Ascending aorta (tissue), 2 donors: ENCODE measurements around the gene MLXIP. TPM values are rescaled to one million over a fixed set of nuclear protein-coding genes. Genes with fewer than 3 reads are reported as not detected.

Experiments used
- DNase-seq, 2 donors: peaks; one replicate each; pipeline ENCODE4 v3.0.0-alpha.2; 2019; ENCODE audit warnings: low spot score in 2 of 2
- H3K27ac ChIP-seq, 2 donors: fragments of 200-600 bp; sonication (generic); one replicate each; pipeline ENCODE4 v1.5.1; 2016 to 2017; ENCODE audit warnings: mild to moderate bottlenecking in 1 of 2
- H3K27me3 ChIP-seq: fragments of 200-600 bp; sonication (generic); one replicate; pipeline ENCODE4 v1.5.1; 2017
- H3K36me3 ChIP-seq, 2 donors: fragments of 200-600 bp; sonication (generic); one replicate each; pipeline ENCODE4 v1.5.1; 2016
- H3K4me1 ChIP-seq, 2 donors: fragments of 200-600 bp; sonication (generic); one replicate each; pipeline ENCODE4 v1.5.1; 2016 to 2017; ENCODE audit warnings: mild to moderate bottlenecking in 1 of 2
- H3K4me3 ChIP-seq, 2 donors: fragments of 200-600 bp; sonication (generic); one replicate each; pipeline ENCODE4 v1.5.1; 2016 to 2017; ENCODE audit warnings: mild to moderate bottlenecking in 1 of 2
- H3K9me3 ChIP-seq, 2 donors: fragments of 200-600 bp; sonication (generic); one replicate each; pipeline ENCODE4 v1.5.1; 2016
- CTCF ChIP-seq, 3 experiments: fragments of 200-600 bp in 2 of 3; fragments of 450-650 bp in 1 of 3; sonication (generic) in 2 of 3; IDR thresholded peaks; one replicate each; pipeline ENCODE4 v1.5.1; 2016 to 2019; ENCODE audit warnings: antibody characterized with exemption in 3 of 3, mild to moderate bottlenecking in 1 of 3, moderate library complexity in 1 of 3
- intact Hi-C: fragments of 100-400 bp; cut with DNase I; formaldehyde crosslinking; loops from one replicate; pipeline ENCODE4 v1.15.1; 2023
- total RNA-seq: library from RNA; depleted of rRNA; stranded (reverse); fragments of >200 nt; gene quantifications from one replicate; pipeline ENCODE4 v1.1.0, GENCODE V29; 2016

MLXIP gene
- total RNA-seq, 1 donor from 2014 or later, result 62.3 TPM

DNA sequence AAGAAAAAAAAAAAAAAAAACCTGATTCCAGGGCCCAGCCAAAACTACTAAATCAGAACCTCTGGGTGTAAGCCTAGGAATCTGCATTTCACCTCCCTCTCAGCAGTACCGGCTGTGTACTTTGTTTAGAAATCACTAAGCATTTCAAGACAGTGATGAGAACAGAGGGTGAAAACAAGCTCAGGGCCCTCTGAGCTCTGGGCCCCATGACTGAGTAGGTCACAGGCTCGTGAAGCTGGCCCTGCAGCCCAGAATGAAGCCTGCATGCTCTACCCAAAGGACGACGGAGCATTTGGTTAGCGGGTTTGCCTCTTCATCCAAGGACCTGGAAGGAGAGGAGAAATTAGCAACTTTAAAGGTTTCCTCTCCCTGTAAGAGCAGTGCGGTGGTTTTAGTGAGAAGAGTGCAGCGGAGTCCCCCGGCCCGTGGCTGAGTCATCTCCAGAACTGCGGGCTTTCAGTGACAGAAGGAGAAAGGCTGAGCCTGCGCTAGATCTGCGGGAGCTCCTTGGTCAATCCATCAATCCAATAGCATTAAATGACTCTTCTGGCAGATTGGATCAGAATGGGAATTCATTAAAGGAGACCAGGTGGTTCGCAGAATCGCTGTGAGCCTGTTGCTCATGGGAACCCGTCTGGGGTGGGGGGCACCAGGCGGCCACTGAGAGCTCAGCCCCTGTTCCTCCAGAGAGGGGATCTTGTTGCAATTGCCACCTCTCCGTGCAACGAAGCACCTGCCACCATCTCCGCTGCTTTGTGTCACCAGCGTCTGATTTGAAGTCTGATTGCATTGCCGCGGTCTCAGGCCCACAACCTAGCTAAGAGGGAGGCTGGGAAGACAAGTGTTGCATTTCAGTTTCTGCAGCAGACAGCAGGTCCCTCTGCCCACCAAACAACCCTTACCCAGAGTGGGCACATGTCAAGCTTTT lies 88.1 kb downstream of the MLXIP start:
- Histone ChIP-seq H3K4me1 (no peaks in the 10 kb centered on the region), H3K9me3 (no peaks in the 10 kb centered on the region), H3K27me3 (no peaks in the 10 kb centered on the region), H3K27ac (no peak overlapping the region), H3K36me3 (no peaks in the 10 kb centered on the region), H3K4me3 (no peak overlapping the region)
- DNase-seq, result no peak
- no peak for TF ChIP-seq CTCF (IDR thresholded peaks at IDR 0.05)
- intact Hi-C loops, result no loop called here

GRCh38 chr12:122167356-122167925 lies 88.9 kb downstream of the MLXIP start:
- Histone ChIP-seq H3K36me3 (no peaks in the 10 kb centered on the region), H3K9me3 (no peaks in the 10 kb centered on the region), H3K4me3 (no peak overlapping the region), H3K27me3 (no peaks in the 10 kb centered on the region), H3K27ac (no peak overlapping the region), H3K4me1 (no peaks in the 10 kb centered on the region)
- DNase-seq, result no peak
- intact Hi-C loops, result no loop called here
- no peak for TF ChIP-seq CTCF (IDR thresholded peaks at IDR 0.05)

GRCh38 chr12:122168492-122168891 lies 89.9 kb downstream of the MLXIP start:
- H3K4me1 ChIP-seq, result no peaks in the 10 kb centered on the region

DNA sequence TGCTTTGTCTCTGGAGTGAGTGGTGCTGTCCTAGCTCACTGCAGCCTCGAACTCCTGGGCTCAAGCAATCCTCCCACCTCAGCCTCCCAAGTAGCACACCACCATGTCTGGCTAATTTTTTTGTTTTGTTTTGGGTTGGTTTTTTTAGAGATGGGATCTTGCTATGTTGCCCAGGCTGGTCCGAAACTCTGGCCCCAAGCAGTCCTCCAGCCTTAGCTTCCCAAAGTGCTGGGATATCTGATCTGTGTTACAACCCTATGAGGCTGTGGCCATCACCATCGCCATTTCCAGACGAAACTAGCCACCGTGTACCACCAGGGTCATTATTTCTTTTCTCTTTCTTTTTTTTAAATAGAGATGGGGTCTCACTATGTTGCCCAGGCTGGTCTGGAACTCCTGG lies 92.8 kb downstream of the MLXIP start:
- no peaks in the 10 kb centered on the region for H3K27me3 ChIP-seq

More at GRCh38 chr12:122168492-122168891, 89.9 kb downstream of the MLXIP start:
- Histone ChIP-seq H3K4me3 (no peak overlapping the region), H3K27ac (no peak overlapping the region), H3K9me3 (no peaks in the 10 kb centered on the region), H3K36me3 (no peaks in the 10 kb centered on the region), H3K27me3 (no peaks in the 10 kb centered on the region)
- no peak for DNase-seq
- TF ChIP-seq CTCF (IDR thresholded peaks at IDR 0.05), result no peak
- intact Hi-C loops, result no loop called here

DNA sequence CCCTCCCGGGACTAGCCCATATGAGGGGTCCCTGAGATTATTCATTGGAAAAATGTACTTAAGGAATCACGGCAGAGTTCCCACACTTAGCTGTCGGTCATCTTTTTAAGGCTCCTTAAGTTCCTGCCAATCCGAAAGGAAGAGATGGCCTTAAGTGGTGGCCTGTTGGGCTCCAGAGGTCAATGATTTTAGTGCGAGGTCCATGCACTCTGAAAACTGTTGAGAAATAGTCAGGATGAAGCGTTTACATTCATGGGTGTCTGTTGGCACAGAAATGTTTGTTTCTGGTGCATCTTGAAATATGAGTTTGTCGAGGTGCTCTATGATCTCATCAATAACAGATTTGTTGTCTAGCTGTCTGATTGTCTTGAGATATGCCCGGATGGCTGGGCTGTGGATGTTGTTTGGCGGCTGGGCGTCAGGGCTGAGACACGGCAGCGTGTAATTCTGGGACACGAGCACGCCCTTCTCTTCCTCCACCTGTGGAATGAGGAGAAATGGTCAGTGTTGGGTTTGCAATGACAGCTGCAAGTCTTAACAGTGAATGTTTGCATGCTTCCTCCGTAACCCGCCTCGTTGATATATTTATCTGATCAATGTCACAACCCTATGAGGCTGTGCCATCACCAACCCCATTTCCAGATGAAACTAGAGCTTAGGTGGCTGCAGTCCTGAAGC lies 93.8 kb downstream of the MLXIP start:
- H3K27ac ChIP-seq, result no peak overlapping the region
- H3K9me3 ChIP-seq, result no peaks in the 10 kb centered on the region
- no peaks in the 10 kb centered on the region for H3K4me1 ChIP-seq
- H3K4me3 ChIP-seq, result no peak overlapping the region
- DNase-seq, result no peak
- TF ChIP-seq CTCF (IDR thresholded peaks at IDR 0.05), result no peak
- no peaks in the 10 kb centered on the region for H3K36me3 ChIP-seq
- H3K27me3 ChIP-seq, result no peaks in the 10 kb centered on the region
- intact Hi-C loops, result no loop called here

More for the DNA sequence above, 92.8 kb downstream of the MLXIP start:
- H3K4me1 ChIP-seq, result no peaks in the 10 kb centered on the region
- intact Hi-C loops, result no loop called here
- no peaks in the 10 kb centered on the region for H3K9me3 ChIP-seq
- no peak for TF ChIP-seq CTCF (IDR thresholded peaks at IDR 0.05)
- no peak for DNase-seq
- no peak overlapping the region for H3K4me3 ChIP-seq
- H3K27ac ChIP-seq, result no peak overlapping the region
- H3K36me3 ChIP-seq, result no peaks in the 10 kb centered on the region
